ENCODE data around the gene GATAD2A. TPM values are rescaled to one million over a fixed set of nuclear protein-coding genes. Genes with fewer than 3 reads are reported as not detected.

The GATAD2A gene
- total and polyA plus RNA-seq, 2 of the 8 experiments (the other 6 are each of a cell fraction or from before 2014, with no cell fraction given): 38.4 to 205 TPM

GRCh38 chr19:19356901-19357566, 48.4 kb upstream of the GATAD2A start:
- H2BK5ac ChIP-seq (ENCODE audit: low read depth, low read length): no peak overlapping the region
- no peaks in the 10 kb centered on the region for H3K9me3 ChIP-seq (ENCODE audit: insufficient read depth in 2 of 2, low read depth in 1 of 2, low read length in 1 of 2)
- no peak overlapping the region for H2BK20ac ChIP-seq (ENCODE audit: low read length)
- no peak for FAIRE-seq
- H4K8ac ChIP-seq (ENCODE audit: extremely low read depth, insufficient read depth, low read length): no peak overlapping the region
- H2BK120ac ChIP-seq (replicated peaks; ENCODE audit: low read depth, low read length): no peak overlapping the region
- CTCF ChIA-PET (ENCODE audit: partially characterized antibody): interaction anchor here (0.7 to 2.5 kb wide), 4 partner anchors 9 to 134 kb away, joined by 4 to 15 read pairs (median 4); no protein-coding TSS in a partner anchor
- H2BK12ac ChIP-seq (ENCODE audit: low read depth, low read length): no peak overlapping the region
- no peak overlapping the region for H2AK5ac ChIP-seq (ENCODE audit: low read depth, low read length)
- H3K79me2 ChIP-seq (ENCODE audit: control insufficient read depth in 1 of 2, insufficient read depth in 2 of 2, low read length in 2 of 2): no peaks in the 10 kb centered on the region
- H3K18ac ChIP-seq (ENCODE audit: extremely low read depth, low read length): no peak overlapping the region
- peaks cover 14 to 41% (median 26%) of the 10 kb centered on the region in 4 experiments for H3K36me3 ChIP-seq (ENCODE audit: control insufficient read depth in 2 of 4, insufficient read depth in 4 of 4, low read length in 3 of 4)
- H3K14ac ChIP-seq (ENCODE audit: insufficient read length): no peak overlapping the region
- H2AFZ ChIP-seq (ENCODE audit: low read length): no peak overlapping the region
- no peaks in the 10 kb centered on the region; a peak in 1 of 7 replicates for H3K4me1 ChIP-seq (replicated peaks in 1 of 4; ENCODE audit: control insufficient read depth in 3 of 4, insufficient read depth in 4 of 4, low read length in 3 of 4)
- H3K27me3 ChIP-seq (replicated peaks in 1 of 4; ENCODE audit: control insufficient read depth in 3 of 4, extremely low read depth in 1 of 4, insufficient read depth in 3 of 4, low read length in 3 of 4): no peaks in the 10 kb centered on the region
- no peak overlapping the region for H4K91ac ChIP-seq (replicated peaks; ENCODE audit: insufficient read length, low read length)
- WGBS, 2 experiments (ENCODE audit: extremely low coverage in 1 of 2, insufficient coverage in 1 of 2, insufficient read length in 1 of 2, insufficient replicate concordance in 2 of 2, low coverage in 1 of 2, low lambda C conversion rate in 2 of 2, missing lambda C conversion rate in 1 of 2): 93% methylated on average over 13 of the region's 13 CpGs; no CpG with 5 or more reads in 1 of the 2 experiments
- H3K27ac ChIP-seq (ENCODE audit: low read depth, low read length): no peak overlapping the region
- POLR2A ChIA-PET (ENCODE audit: partially characterized antibody): interaction anchor here (1.0 to 2.1 kb wide), 3 partner anchors 9 to 21 kb away, joined by 3 to 6 read pairs (median 3); no protein-coding TSS in a partner anchor
- no peak overlapping the region for H3K23ac ChIP-seq (ENCODE audit: insufficient read length)
- no peak overlapping the region for H3K56ac ChIP-seq (replicated peaks; ENCODE audit: insufficient read length, low read depth, low read length)
- no peak overlapping the region for H2BK15ac ChIP-seq (ENCODE audit: low read length)
- no peaks in the 10 kb centered on the region for H3K23me2 ChIP-seq (ENCODE audit: low read depth, low read length)
- DNase-seq (ENCODE audit: low read depth in 1 of 2, low spot score in 2 of 2): no peak
- no peak overlapping the region for H3K9ac ChIP-seq (replicated peaks in 1 of 4; ENCODE audit: extremely low read depth in 1 of 4, low read depth in 3 of 4, low read length in 3 of 4)
- no peak overlapping the region for H4K5ac ChIP-seq (ENCODE audit: insufficient read length, low read depth, low read length)
- H3K4me3 ChIP-seq (ENCODE audit: extremely low read depth in 1 of 4, insufficient read depth in 2 of 4, low read depth in 3 of 4, low read length in 4 of 4): no peak overlapping the region
- peaks cover 3 to 5% of the 10 kb centered on the region in 2 experiments for H4K20me1 ChIP-seq (replicated peaks in 1 of 2; ENCODE audit: control insufficient read depth in 1 of 2, insufficient read depth in 2 of 2, low read length in 2 of 2)
- H3K4ac ChIP-seq (replicated peaks; ENCODE audit: insufficient read length, low read depth, low read length): no peak overlapping the region
- no peak overlapping the region for H3K4me2 ChIP-seq (ENCODE audit: insufficient read depth in 1 of 2, low read depth in 2 of 2, low read length in 2 of 2)
- H3K79me1 ChIP-seq (ENCODE audit: low read depth, low read length): no peaks in the 10 kb centered on the region
- TF ChIP-seq CBX5 (IDR thresholded peaks at IDR 0.05; ENCODE audit: low read depth, low read length) (no peak), CHD2 (IDR thresholded peaks at IDR 0.05; ENCODE audit: low read length) (no peak), KDM1A (IDR thresholded peaks at IDR 0.05; ENCODE audit: borderline replicate concordance, low read length) (no peak), EZH2 (IDR thresholded peaks at IDR 0.05; ENCODE audit: low read depth, low read length, severe bottlenecking) (no peak), E2F6 (IDR thresholded peaks at IDR 0.05) (no peak), ZNF274 (IDR thresholded peaks at IDR 0.05; ENCODE audit: borderline replicate concordance, extremely low read depth, low read length) (no peak), TEAD4 (IDR thresholded peaks at IDR 0.05; ENCODE audit: low read depth, low read length) (no peak), EP300 (IDR thresholded peaks at IDR 0.05; ENCODE audit: borderline replicate concordance in 1 of 2, low read depth in 2 of 2, low read length in 2 of 2) (no peak), FOSL1 (IDR thresholded peaks at IDR 0.05; ENCODE audit: insufficient read depth, low read depth, low read length) (no peak), ATF2 (IDR thresholded peaks at IDR 0.05; ENCODE audit: low read length) (no peak)

All from H1 (cell line).